ENCODE measurements around the gene LIN37. TPM values are rescaled to one million over a fixed set of nuclear protein-coding genes. Genes with fewer than 3 reads are reported as not detected.

LIN37 gene, protein sequence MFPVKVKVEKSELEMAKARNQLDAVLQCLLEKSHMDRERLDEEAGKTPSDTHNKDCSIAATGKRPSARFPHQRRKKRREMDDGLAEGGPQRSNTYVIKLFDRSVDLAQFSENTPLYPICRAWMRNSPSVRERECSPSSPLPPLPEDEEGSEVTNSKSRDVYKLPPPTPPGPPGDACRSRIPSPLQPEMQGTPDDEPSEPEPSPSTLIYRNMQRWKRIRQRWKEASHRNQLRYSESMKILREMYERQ
- 12.7 and 13.1 TPM in 2 replicates for total RNA-seq
- long read RNA-seq, partial matches to known transcripts = 2 of 7 reads
- long read RNA-seq, other reads (novel, unspliced or antisense) = 3 of 7 reads

DNA sequence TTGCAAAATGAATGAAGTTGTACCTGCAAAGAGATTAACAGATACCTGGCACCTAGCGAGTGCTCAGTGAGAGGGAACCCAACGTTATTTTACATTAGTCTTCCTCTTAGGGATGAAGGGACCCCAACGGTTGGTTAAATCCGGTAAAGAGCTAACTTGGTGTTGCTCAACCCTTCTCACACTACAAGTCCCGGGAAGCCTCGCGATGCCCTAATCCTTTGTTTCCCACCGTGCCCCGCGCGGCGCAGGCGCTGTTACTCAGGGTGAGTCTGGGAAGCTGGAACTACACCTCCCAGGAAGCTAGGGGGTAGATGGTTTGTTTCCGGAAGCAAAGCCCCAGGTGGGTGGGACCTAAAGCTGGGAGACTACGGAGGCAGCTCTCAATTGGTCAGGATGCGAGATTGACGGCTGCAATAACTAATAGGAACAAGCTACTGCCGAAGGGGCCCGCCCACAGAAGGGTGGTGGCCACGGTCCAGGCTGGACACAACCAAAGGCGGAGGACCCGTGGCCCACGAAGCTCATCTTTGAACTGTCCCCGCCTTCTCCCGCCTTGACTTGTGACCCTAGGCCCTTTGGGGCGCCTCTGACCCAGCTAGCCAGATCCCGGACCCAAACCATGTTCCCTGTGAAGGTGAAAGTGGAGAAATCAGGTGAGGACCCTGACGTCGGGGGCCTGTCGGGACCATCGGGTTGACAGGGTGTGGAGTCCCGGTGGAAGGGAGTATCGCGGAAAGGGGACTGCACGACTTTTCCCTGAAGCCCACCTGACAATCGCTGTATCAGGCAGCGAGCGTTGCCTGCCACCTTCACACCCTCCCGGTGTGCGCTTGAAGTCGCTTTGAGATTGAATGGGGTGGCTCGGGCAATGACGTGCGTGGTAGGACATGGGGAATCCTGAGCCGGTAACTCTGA lies at the start of gene LIN37:
Gene LIN37, plus strand, starts transcription at position 471 of the 915 bp plus-strand sequence. Its CDS starts 149 bp downstream, at position 620.
- DNase-seq (ENCODE audit: low spot score, unreplicated experiment) = peak; percentile 97
- Mint-ChIP-seq H3K4me1 (ENCODE audit: low read depth) (peaks cover 30% of the 10 kb centered on the region), H3K27ac (peak within 1 kb of the TSS; percentile 90), H3K9me3 (ENCODE audit: low read depth) (no peaks in the 10 kb centered on the region), H3K27me3 (no peaks in the 10 kb centered on the region), H3K4me3 (ENCODE audit: low read depth) (peak within 1 kb of the TSS; percentile 98), H3K36me3 (ENCODE audit: insufficient read depth) (peaks cover 4% of the 10 kb centered on the region)
- TF ChIP-seq, protein P1, sequence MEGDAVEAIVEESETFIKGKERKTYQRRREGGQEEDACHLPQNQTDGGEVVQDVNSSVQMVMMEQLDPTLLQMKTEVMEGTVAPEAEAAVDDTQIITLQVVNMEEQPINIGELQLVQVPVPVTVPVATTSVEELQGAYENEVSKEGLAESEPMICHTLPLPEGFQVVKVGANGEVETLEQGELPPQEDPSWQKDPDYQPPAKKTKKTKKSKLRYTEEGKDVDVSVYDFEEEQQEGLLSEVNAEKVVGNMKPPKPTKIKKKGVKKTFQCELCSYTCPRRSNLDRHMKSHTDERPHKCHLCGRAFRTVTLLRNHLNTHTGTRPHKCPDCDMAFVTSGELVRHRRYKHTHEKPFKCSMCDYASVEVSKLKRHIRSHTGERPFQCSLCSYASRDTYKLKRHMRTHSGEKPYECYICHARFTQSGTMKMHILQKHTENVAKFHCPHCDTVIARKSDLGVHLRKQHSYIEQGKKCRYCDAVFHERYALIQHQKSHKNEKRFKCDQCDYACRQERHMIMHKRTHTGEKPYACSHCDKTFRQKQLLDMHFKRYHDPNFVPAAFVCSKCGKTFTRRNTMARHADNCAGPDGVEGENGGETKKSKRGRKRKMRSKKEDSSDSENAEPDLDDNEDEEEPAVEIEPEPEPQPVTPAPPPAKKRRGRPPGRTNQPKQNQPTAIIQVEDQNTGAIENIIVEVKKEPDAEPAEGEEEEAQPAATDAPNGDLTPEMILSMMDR (IDR thresholded peaks at IDR 0.05; ENCODE audit: unreplicated experiment) = no peak

DNA sequence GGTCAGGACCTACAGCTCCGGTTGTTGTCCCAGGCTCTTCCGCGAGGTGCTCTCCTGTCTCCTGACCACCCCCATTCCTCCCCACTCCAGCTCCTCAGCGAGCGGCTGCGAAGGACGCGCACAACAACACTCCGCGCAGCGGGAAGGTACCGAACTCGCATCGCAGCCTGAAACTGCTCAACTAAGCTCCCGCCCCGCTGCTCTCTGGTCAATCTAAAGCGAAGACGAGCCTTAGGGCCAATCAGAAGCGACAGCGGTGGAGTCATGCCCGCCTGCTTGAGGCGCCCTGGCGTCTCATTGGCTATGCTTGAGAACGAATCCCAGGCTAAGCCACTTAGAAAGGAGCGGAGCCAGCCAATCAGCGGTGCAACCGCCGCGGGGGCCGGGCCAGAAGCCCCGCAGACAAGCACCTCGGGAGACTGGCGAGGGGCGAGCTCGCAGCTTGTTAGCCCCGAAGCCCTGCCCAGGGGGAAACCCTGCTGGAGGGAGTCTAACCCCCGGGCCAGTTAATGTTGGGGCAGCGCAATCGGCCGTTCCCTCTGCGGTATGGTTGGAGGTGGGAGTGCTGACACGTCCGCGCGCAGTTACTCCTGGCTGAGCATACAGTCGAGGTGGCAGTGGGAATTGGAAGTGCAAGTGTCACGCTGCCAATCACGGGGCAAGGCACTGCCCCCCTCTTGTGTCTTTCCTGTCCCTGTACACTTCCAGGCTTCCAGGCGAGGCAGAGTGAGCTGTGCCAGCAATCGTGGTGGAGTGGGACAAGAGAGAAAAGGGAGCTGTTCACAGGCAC lies 46.0 kb upstream of the LIN37 start:
- H3K36me3 Mint-ChIP-seq (ENCODE audit: insufficient read depth) = no peaks in the 10 kb centered on the region
- H3K9me3 Mint-ChIP-seq (ENCODE audit: low read depth) = no peaks in the 10 kb centered on the region
- peaks cover 14% of the 10 kb centered on the region for H3K27me3 Mint-ChIP-seq
- peak overlapping the region; percentile 82 for H3K4me3 Mint-ChIP-seq (ENCODE audit: low read depth)
- TF ChIP-seq, protein P1 (IDR thresholded peaks at IDR 0.05; ENCODE audit: unreplicated experiment) = no peak
- peak; percentile 82 for DNase-seq (ENCODE audit: low spot score, unreplicated experiment)
- H3K4me1 Mint-ChIP-seq (ENCODE audit: low read depth) = peaks cover 2% of the 10 kb centered on the region
- H3K27ac Mint-ChIP-seq = peak overlapping the region; percentile 92

DNA sequence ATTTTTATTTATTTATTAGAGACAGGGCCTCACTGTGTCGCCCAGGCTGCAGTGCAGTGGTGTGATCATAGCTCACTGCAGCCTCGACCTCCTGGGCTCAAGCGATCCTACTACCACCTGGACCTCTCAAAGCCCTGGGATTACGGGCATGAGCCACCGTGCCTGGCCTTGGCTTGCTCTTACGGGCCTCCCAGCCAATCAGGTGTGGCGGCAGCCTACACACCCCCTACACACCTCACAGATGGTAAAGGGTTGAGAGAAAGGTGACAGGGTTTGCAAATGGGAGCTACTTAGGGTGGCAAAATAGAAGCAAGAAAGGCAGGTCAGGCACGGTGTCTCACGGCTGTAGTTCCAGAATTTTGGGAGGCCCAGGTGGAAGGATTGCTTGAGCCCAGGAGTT lies 45.0 kb upstream of the LIN37 start:
- no peaks in the 10 kb centered on the region for H3K36me3 Mint-ChIP-seq (ENCODE audit: insufficient read depth)
- H3K4me3 Mint-ChIP-seq (ENCODE audit: low read depth) = no peak overlapping the region
- H3K27ac Mint-ChIP-seq = no peak overlapping the region
- H3K4me1 Mint-ChIP-seq (ENCODE audit: low read depth) = peaks cover 2% of the 10 kb centered on the region
- TF ChIP-seq, protein P1 (IDR thresholded peaks at IDR 0.05; ENCODE audit: unreplicated experiment) = no peak
- no peak for DNase-seq (ENCODE audit: low spot score, unreplicated experiment)
- H3K9me3 Mint-ChIP-seq (ENCODE audit: low read depth) = no peaks in the 10 kb centered on the region
- peaks cover 14% of the 10 kb centered on the region for H3K27me3 Mint-ChIP-seq

DNA sequence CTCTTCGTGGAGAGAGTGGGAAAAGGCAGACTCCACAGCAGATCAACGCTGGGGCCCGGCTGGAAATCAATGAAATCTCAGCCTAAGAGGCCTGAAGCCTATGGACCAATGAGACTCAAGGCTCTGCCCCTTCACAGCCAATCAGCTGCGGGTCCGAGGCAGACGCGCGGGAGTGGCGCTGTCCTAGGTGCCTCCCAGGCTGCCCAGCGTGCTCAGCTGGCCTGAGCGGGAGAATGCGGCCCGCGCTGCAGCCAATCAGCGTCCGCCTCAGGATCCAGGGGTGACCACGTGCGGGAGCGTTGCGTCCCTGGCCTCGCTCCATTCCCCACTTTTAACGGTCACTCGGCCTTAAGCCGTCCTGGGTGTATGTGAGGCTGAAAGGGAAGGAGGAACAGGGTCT lies 44.2 kb upstream of the LIN37 start, which contains the start of gene ZBTB32:
Gene ZBTB32, plus strand, starts transcription at position 341 of the 400 bp plus-strand sequence. CDS start 10,069 bp downstream, outside the sequence.
- Mint-ChIP-seq H3K27me3 (peaks cover 14% of the 10 kb centered on the region), H3K27ac (no peak within 1 kb of the TSS), H3K36me3 (ENCODE audit: insufficient read depth) (no peaks in the 10 kb centered on the region), H3K4me3 (ENCODE audit: low read depth) (no peak within 1 kb of the TSS), H3K9me3 (ENCODE audit: low read depth) (no peaks in the 10 kb centered on the region), H3K4me1 (ENCODE audit: low read depth) (peaks cover 2% of the 10 kb centered on the region)
- peak; percentile 41 for DNase-seq (ENCODE audit: low spot score, unreplicated experiment)
- TF ChIP-seq, protein P1 (IDR thresholded peaks at IDR 0.05; ENCODE audit: unreplicated experiment) = no peak
